SK-N-SH treated with all-trans-retinoic acid at 6 μM for 48 hours (cell line): Measurements from ENCODE around the gene ROBO1.

ENCODE experiments used
- ATAC-seq: fragments of 200-7000 bp; cut with Tn5 transposase; 3 replicates; pipeline ENCODE4 v1.9.1; 2020; ENCODE audit warnings: mild to moderate bottlenecking, moderate library complexity
- ARNTL ChIP-seq: fragments of 450-650 bp; formaldehyde crosslinking; IDR thresholded peaks from 2 replicates; pipeline ENCODE4 v1.5.0; 2020; ENCODE audit warnings: low read depth, mild to moderate bottlenecking, moderate library complexity, borderline replicate concordance
- CSDC2 ChIP-seq: fragments of 250-450 bp; sonication (Bioruptor Pico); IDR thresholded peaks from 2 replicates; pipeline ENCODE4 v1.5.0; 2020; ENCODE audit warnings: mild to moderate bottlenecking, moderate library complexity
- ESRRG ChIP-seq: fragments of 250-450 bp; sonication (Bioruptor Pico); IDR thresholded peaks from 2 replicates; pipeline ENCODE4 v1.6.1; 2021; ENCODE audit warnings: mild to moderate bottlenecking
- GLIS3 ChIP-seq: fragments of 250-450 bp; sonication (Bioruptor Pico); IDR thresholded peaks from 2 replicates; pipeline ENCODE4 v1.5.0; 2020; ENCODE audit warnings: mild to moderate bottlenecking, moderate library complexity
- ISL1 ChIP-seq: fragments of 250-450 bp; sonication (Bioruptor Pico); IDR thresholded peaks from 2 replicates; pipeline ENCODE4 v2.1.2; 2022; ENCODE audit warnings: mild to moderate bottlenecking, moderate library complexity
- OSR1 ChIP-seq: fragments of 250-450 bp; sonication (Bioruptor Pico); IDR thresholded peaks from 2 replicates; pipeline ENCODE4 v1.8.0; 2022; ENCODE audit warnings: moderate library complexity, mild to moderate bottlenecking, inconsistent platforms
- PPARA ChIP-seq: fragments of 250-450 bp; sonication (Bioruptor Pico); IDR thresholded peaks from 2 replicates; pipeline ENCODE4 v1.5.0; 2020; ENCODE audit warnings: mild to moderate bottlenecking, borderline replicate concordance
- RARB ChIP-seq: fragments of 250-450 bp; sonication (Bioruptor Pico); IDR thresholded peaks from 2 replicates; pipeline ENCODE4 v1.8.0; 2021; ENCODE audit warnings: mild to moderate bottlenecking, moderate library complexity
- SNAI2 ChIP-seq: fragments of 250-450 bp; sonication (Bioruptor Pico); IDR thresholded peaks from 2 replicates; pipeline ENCODE4 v1.5.0; 2020; ENCODE audit warnings: mild to moderate bottlenecking, moderate library complexity
- TCF4 ChIP-seq: fragments of 250-450 bp; sonication (Bioruptor Pico); IDR thresholded peaks from 2 replicates; pipeline ENCODE4 v1.8.0; 2021; ENCODE audit warnings: mild to moderate bottlenecking, moderate library complexity, borderline replicate concordance
- TOX ChIP-seq: fragments of 250-450 bp; sonication (Bioruptor Pico); IDR thresholded peaks from 2 replicates; pipeline ENCODE4 v1.8.0; 2021; ENCODE audit warnings: mild to moderate bottlenecking, moderate library complexity, borderline replicate concordance
- ZC3H10 ChIP-seq: fragments of 250-450 bp; sonication (Bioruptor Pico); IDR thresholded peaks from 2 replicates; pipeline ENCODE4 v1.5.1; 2021; ENCODE audit warnings: mild to moderate bottlenecking, moderate library complexity
- ZFP30 ChIP-seq: fragments of 450-650 bp; formaldehyde crosslinking; IDR thresholded peaks from 2 replicates; pipeline ENCODE4 v1.5.0; 2022; ENCODE audit warnings: mild to moderate bottlenecking, moderate library complexity
- ZNF565 ChIP-seq: fragments of 450-650 bp; formaldehyde crosslinking; conservative IDR thresholded peaks from 2 replicates; pipeline ENCODE4 v1.5.0; 2020; ENCODE audit warnings: low read depth, mild to moderate bottlenecking, moderate library complexity
- ZNF70 ChIP-seq: fragments of 450-650 bp; formaldehyde crosslinking; IDR thresholded peaks from 2 replicates; pipeline ENCODE4 v1.5.0; 2020; ENCODE audit warnings: mild to moderate bottlenecking, moderate library complexity
- TF ChIP-seq, protein P1 (sequence below): fragments of 250-450 bp; sonication (Bioruptor Pico); IDR thresholded peaks from 2 replicates; pipeline ENCODE4 v1.5.1; 2021; ENCODE audit warnings: mild to moderate bottlenecking, moderate library complexity
- TF ChIP-seq, protein P2 (sequence below): fragments of 250-450 bp; sonication (Bioruptor Pico); IDR thresholded peaks from 2 replicates; pipeline ENCODE4 v1.5.0; 2020; ENCODE audit warnings: mild to moderate bottlenecking, moderate library complexity
- TF ChIP-seq, protein P3 (sequence below): fragments of 250-450 bp; sonication (Bioruptor Pico); IDR thresholded peaks from 2 replicates; pipeline ENCODE4 v1.5.1; 2020; ENCODE audit warnings: low read depth, mild to moderate bottlenecking, moderate library complexity
- TF ChIP-seq, protein P4 (sequence below): fragments of 250-450 bp; sonication (Bioruptor Pico); IDR thresholded peaks from 2 replicates; pipeline ENCODE4 v1.8.0; 2021; ENCODE audit warnings: low read depth, mild to moderate bottlenecking, moderate library complexity, borderline replicate concordance
- TF ChIP-seq, protein P5 (sequence below): fragments of 250-450 bp; sonication (Bioruptor Pico); IDR thresholded peaks from 2 replicates; pipeline ENCODE4 v1.8.0; 2020; ENCODE audit warnings: mild to moderate bottlenecking, moderate library complexity, borderline replicate concordance

Gene ROBO1

DNA sequence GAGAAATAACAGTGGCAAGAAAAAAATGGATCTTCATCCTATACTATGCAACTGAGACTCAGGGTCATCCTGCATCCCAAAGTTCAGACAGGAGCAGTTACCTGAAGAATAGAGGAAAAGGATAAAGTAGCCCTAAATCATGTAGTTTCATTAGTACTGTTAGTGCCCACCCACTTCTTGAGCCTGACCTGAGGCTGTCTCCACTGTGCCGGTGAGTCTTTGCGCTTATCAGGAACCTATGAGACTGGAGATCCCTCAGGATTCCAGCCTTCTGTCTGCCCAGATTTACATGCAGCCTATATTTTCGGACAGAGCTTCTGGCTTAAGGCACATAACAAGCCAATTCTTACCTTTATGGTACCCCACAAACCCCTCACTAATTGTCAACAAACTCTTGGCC is 791.6 kb downstream of the ROBO1 start (continued):
- no peak for TF ChIP-seq ESRRG (CRISPR knock-in tag)
- TF ChIP-seq, protein P1, sequence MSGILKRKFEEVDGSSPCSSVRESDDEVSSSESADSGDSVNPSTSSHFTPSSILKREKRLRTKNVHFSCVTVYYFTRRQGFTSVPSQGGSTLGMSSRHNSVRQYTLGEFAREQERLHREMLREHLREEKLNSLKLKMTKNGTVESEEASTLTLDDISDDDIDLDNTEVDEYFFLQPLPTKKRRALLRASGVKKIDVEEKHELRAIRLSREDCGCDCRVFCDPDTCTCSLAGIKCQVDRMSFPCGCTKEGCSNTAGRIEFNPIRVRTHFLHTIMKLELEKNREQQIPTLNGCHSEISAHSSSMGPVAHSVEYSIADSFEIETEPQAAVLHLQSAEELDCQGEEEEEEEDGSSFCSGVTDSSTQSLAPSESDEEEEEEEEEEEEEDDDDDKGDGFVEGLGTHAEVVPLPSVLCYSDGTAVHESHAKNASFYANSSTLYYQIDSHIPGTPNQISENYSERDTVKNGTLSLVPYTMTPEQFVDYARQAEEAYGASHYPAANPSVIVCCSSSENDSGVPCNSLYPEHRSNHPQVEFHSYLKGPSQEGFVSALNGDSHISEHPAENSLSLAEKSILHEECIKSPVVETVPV (CRISPR knock-in tag): no peak
- TF ChIP-seq, all 23 proteins: peak for 0

DNA sequence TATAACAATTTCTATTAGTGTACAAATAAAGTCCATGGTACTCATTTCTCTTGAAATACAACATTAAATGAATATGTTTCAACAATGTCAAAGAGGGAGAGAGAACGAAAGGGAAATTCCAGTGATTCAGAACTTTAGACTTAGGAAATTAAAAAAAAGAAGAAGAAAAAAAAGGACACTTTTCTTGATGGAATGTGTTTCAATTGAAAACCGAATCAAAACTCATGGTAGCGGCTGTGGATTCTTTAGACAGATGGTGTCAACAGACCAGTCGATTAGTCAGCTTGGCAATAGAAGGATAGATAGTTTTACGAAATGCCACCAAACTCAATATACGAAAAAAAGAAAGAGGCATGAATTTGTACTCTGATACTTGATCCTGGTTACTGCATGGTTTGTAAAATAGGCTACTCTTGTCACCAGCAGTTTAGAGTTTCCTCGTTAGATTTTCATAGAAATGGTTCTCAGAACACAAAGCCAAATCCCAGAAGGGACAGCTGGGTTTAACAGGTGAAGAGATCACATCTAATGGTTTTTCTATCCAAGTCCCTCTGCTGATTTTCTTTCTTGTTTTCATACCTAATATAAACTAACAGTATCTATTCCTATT is 793.5 kb downstream of the ROBO1 start:
- ATAC-seq: peak; percentile 44
- TF ChIP-seq RARB (CRISPR knock-in tag) (no peak), SNAI2 (CRISPR knock-in tag) (no peak), ZNF70 (no peak), TCF4 (CRISPR knock-in tag) (no peak), PPARA (CRISPR knock-in tag) (no peak), ZFP30 (CRISPR knock-in tag) (no peak)
- TF ChIP-seq, protein P2, sequence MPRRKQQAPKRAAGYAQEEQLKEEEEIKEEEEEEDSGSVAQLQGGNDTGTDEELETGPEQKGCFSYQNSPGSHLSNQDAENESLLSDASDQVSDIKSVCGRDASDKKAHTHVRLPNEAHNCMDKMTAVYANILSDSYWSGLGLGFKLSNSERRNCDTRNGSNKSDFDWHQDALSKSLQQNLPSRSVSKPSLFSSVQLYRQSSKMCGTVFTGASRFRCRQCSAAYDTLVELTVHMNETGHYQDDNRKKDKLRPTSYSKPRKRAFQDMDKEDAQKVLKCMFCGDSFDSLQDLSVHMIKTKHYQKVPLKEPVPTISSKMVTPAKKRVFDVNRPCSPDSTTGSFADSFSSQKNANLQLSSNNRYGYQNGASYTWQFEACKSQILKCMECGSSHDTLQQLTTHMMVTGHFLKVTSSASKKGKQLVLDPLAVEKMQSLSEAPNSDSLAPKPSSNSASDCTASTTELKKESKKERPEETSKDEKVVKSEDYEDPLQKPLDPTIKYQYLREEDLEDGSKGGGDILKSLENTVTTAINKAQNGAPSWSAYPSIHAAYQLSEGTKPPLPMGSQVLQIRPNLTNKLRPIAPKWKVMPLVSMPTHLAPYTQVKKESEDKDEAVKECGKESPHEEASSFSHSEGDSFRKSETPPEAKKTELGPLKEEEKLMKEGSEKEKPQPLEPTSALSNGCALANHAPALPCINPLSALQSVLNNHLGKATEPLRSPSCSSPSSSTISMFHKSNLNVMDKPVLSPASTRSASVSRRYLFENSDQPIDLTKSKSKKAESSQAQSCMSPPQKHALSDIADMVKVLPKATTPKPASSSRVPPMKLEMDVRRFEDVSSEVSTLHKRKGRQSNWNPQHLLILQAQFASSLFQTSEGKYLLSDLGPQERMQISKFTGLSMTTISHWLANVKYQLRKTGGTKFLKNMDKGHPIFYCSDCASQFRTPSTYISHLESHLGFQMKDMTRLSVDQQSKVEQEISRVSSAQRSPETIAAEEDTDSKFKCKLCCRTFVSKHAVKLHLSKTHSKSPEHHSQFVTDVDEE (CRISPR knock-in tag): no peak
- TF ChIP-seq, protein P3, sequence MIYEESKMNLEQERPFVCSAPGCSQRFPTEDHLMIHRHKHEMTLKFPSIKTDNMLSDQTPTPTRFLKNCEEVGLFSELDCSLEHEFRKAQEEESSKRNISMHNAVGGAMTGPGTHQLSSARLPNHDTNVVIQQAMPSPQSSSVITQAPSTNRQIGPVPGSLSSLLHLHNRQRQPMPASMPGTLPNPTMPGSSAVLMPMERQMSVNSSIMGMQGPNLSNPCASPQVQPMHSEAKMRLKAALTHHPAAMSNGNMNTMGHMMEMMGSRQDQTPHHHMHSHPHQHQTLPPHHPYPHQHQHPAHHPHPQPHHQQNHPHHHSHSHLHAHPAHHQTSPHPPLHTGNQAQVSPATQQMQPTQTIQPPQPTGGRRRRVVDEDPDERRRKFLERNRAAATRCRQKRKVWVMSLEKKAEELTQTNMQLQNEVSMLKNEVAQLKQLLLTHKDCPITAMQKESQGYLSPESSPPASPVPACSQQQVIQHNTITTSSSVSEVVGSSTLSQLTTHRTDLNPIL (CRISPR knock-in tag): no peak

DNA sequence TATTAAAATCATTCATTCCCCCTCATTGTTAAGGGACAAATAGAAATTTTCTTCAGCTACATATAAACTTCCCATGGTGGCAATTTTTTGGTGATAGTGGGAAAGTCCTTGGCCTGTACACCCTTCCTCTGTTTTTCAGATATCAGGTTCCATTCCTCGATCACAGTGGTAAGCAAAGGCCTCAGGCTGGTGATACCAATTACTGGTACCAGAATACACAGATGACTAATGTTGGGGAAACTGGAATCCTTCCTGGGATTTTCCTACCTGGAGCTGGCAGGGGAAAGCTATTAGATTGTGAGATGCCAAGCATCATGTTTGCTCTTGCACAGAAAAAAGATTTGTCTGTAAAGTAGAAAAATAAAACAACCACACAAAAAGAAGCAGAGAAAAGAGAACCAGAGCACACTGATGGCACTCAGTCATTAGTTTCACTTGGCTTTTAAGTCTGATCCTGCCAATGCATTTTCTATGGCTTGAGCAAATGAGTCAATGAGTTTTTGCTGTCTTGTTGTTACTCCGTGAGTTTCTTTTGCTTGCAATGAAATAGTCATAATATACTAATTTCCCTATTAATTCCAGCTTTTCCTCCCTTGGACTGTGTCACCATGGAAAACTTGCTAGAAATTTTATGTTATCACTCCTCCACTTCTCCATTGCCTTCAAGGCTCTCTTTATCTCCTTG is 795.0 kb downstream of the ROBO1 start:
- ATAC-seq: no peak
- TF ChIP-seq ARNTL (CRISPR knock-in tag) (no peak), GLIS3 (CRISPR knock-in tag) (no peak), ISL1 (CRISPR knock-in tag) (no peak), TOX (no peak), SNAI2 (CRISPR knock-in tag) (no peak), CSDC2 (CRISPR knock-in tag) (no peak)
- TF ChIP-seq, protein P3 (CRISPR knock-in tag): no peak

DNA sequence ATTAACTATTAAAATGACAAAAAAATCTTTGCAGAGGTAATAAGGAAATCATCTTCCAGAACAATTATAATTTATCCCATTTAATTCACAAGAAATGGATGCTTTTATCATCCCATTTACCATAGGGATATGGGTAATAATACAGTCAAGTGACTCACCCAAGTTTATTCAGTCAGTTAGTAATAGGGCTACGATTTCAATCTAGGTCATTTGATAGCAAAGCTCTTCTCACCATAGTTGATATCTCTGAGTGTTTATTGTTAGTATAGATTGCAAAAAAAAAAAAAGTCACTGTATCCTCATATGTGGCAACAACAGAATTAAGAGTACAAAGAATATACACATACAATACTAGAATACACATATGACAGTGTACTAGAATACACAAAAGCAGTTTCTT is 797.1 kb downstream of the ROBO1 start:
- ATAC-seq: no peak
- TF ChIP-seq RARB (CRISPR knock-in tag) (no peak), ZC3H10 (no peak), ZNF70 (no peak), SNAI2 (CRISPR knock-in tag) (no peak), GLIS3 (CRISPR knock-in tag) (no peak), OSR1 (CRISPR knock-in tag) (no peak), CSDC2 (CRISPR knock-in tag) (no peak), ZFP30 (CRISPR knock-in tag) (no peak), ZNF565 (CRISPR knock-in tag) (no peak), PPARA (CRISPR knock-in tag) (no peak)
- TF ChIP-seq, protein P4, sequence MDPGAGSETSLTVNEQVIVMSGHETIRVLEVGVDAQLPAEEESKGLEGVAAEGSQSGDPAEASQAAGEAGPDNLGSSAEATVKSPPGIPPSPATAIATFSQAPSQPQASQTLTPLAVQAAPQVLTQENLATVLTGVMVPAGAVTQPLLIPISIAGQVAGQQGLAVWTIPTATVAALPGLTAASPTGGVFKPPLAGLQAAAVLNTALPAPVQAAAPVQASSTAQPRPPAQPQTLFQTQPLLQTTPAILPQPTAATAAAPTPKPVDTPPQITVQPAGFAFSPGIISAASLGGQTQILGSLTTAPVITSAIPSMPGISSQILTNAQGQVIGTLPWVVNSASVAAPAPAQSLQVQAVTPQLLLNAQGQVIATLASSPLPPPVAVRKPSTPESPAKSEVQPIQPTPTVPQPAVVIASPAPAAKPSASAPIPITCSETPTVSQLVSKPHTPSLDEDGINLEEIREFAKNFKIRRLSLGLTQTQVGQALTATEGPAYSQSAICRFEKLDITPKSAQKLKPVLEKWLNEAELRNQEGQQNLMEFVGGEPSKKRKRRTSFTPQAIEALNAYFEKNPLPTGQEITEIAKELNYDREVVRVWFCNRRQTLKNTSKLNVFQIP: no peak
- TF ChIP-seq, protein P5, sequence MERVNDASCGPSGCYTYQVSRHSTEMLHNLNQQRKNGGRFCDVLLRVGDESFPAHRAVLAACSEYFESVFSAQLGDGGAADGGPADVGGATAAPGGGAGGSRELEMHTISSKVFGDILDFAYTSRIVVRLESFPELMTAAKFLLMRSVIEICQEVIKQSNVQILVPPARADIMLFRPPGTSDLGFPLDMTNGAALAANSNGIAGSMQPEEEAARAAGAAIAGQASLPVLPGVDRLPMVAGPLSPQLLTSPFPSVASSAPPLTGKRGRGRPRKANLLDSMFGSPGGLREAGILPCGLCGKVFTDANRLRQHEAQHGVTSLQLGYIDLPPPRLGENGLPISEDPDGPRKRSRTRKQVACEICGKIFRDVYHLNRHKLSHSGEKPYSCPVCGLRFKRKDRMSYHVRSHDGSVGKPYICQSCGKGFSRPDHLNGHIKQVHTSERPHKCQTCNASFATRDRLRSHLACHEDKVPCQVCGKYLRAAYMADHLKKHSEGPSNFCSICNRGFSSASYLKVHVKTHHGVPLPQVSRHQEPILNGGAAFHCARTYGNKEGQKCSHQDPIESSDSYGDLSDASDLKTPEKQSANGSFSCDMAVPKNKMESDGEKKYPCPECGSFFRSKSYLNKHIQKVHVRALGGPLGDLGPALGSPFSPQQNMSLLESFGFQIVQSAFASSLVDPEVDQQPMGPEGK (CRISPR knock-in tag): no peak
- TF ChIP-seq, protein P2 (CRISPR knock-in tag): no peak
- TF ChIP-seq, all 23 proteins: peak for 0
